OCI-LY1 (cell line): ENCODE results near the gene GGCT.
"Not testable (repeated sequence)": the region's sequence is repeated elsewhere in the genome, so short reads cannot be mapped to it uniquely, and the experiment has no call there.

Source experiments
- H2AFZ ChIP-seq: fragments of 200-600 bp; sonication (generic), shearing (Covaris generic); 2 replicates; pipeline ENCODE4 v1.6.0; 2014; ENCODE audit warnings: antibody characterized with exemption, mild to moderate bottlenecking, low read length
- H3F3A ChIP-seq: fragments of 200-600 bp; sonication (generic), shearing (Covaris generic); 2 replicates; pipeline ENCODE4 v1.6.0; 2014; ENCODE audit warnings: mild to moderate bottlenecking, antibody characterized with exemption, low read length, moderate library complexity; ENCODE audit not compliant: insufficient read depth
- H3K27ac ChIP-seq: fragments of 200-600 bp; sonication (generic); 2 replicates; pipeline ENCODE4 v1.5.1; 2014; ENCODE audit warnings: low read length, mixed run types, mild to moderate bottlenecking, low read depth; ENCODE audit not compliant: poor library complexity, severe bottlenecking
- H3K27me3 ChIP-seq: fragments of 200-600 bp; sonication (generic); 2 replicates; pipeline ENCODE4 v1.6.0; 2014; ENCODE audit warnings: antibody characterized with exemption, mild to moderate bottlenecking, low read length, moderate library complexity; ENCODE audit not compliant: insufficient read depth
- H3K36me3 ChIP-seq: fragments of 200-600 bp; sonication (generic); 2 replicates; pipeline ENCODE4 v1.6.1; 2014; ENCODE audit warnings: mild to moderate bottlenecking, antibody characterized with exemption, low read length, moderate library complexity, mixed read lengths; ENCODE audit not compliant: insufficient read depth
- H3K4me1 ChIP-seq: fragments of 200-600 bp; sonication (generic); 2 replicates; pipeline ENCODE4 v1.5.1; 2014; ENCODE audit warnings: mild to moderate bottlenecking, low read length, moderate library complexity; ENCODE audit not compliant: insufficient read depth, severe bottlenecking
- H3K4me2 ChIP-seq: fragments of 200-600 bp; sonication (generic), shearing (Covaris generic); 2 replicates; pipeline ENCODE4 v1.6.1; 2014; ENCODE audit warnings: low read length
- H3K4me3 ChIP-seq: fragments of 200-600 bp; sonication (generic); 2 replicates; pipeline ENCODE4 v1.5.1; 2014; ENCODE audit warnings: low read length, low read depth, mild to moderate bottlenecking, mixed read lengths; ENCODE audit not compliant: poor library complexity, severe bottlenecking
- H3K79me2 ChIP-seq: fragments of 200-600 bp; shearing (Covaris generic); 2 replicates; pipeline ENCODE4 v1.6.1; 2016; ENCODE audit warnings: mixed run types, low read length, mixed read lengths; ENCODE audit not compliant: insufficient read depth
- H3K9ac ChIP-seq: fragments of 200-600 bp; sonication (generic), shearing (Covaris generic); 2 replicates; pipeline ENCODE4 v1.6.1; 2014; ENCODE audit warnings: mild to moderate bottlenecking, low read length, mixed read lengths
- H3K9me2 ChIP-seq: fragments of 200-600 bp; sonication (generic), shearing (Covaris generic); 2 replicates; pipeline ENCODE4 v1.6.1; 2014; ENCODE audit warnings: low read depth, mild to moderate bottlenecking, low read length, mixed read lengths
- H3K9me3 ChIP-seq: fragments of 200-600 bp; shearing (Covaris generic); 2 replicates; pipeline ENCODE4 v1.6.1; 2014; ENCODE audit warnings: low read length, mixed read lengths
- H4K20me1 ChIP-seq: fragments of 200-600 bp; sonication (generic), shearing (Covaris generic); 2 replicates; pipeline ENCODE4 v1.6.0; 2016; ENCODE audit warnings: mild to moderate bottlenecking, low read length; ENCODE audit not compliant: insufficient read depth
- EZH2 ChIP-seq: fragments of 200-600 bp; sonication (generic), shearing (Covaris generic); IDR thresholded peaks from 2 replicates; pipeline ENCODE4 v1.8.0; 2017; ENCODE audit warnings: borderline replicate concordance, mixed run types, mild to moderate bottlenecking, antibody characterized with exemption, low read length, moderate library complexity, mixed read lengths
- TF ChIP-seq, protein P1 (sequence below): fragments of 200-600 bp; sonication (generic), shearing (Covaris generic); IDR thresholded peaks from 2 replicates; pipeline ENCODE4 v1.5.1; 2017; ENCODE audit warnings: mild to moderate bottlenecking, antibody characterized with exemption, low read length, moderate library complexity, mixed read lengths

The GGCT gene

DNA sequence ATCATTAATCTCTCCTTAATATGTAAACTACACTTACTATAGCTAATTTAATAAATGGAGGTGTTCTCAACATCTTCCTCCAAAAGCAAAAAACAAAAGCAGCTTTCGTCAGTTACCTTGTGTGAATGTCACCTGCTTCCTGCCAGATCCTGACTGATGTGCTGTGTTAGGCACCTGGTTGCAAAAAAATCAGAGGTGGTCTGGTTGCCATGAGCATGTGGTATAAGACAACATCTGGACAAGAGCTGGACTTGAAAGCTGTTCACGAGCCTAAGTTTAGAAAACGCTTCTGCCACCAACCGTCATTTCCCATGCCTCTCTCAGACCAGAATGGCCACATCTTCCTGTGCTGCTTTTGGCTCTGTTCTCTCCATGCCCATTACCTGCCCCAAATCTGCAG lies 42.0 kb upstream of the GGCT start:
- no peaks in the 10 kb centered on the region for H3K9me3 ChIP-seq
- peaks cover 7% of the 10 kb centered on the region for H3K4me1 ChIP-seq
- H2AFZ ChIP-seq = no peak overlapping the region
- no peak overlapping the region for H3K4me2 ChIP-seq
- TF ChIP-seq, protein P1, sequence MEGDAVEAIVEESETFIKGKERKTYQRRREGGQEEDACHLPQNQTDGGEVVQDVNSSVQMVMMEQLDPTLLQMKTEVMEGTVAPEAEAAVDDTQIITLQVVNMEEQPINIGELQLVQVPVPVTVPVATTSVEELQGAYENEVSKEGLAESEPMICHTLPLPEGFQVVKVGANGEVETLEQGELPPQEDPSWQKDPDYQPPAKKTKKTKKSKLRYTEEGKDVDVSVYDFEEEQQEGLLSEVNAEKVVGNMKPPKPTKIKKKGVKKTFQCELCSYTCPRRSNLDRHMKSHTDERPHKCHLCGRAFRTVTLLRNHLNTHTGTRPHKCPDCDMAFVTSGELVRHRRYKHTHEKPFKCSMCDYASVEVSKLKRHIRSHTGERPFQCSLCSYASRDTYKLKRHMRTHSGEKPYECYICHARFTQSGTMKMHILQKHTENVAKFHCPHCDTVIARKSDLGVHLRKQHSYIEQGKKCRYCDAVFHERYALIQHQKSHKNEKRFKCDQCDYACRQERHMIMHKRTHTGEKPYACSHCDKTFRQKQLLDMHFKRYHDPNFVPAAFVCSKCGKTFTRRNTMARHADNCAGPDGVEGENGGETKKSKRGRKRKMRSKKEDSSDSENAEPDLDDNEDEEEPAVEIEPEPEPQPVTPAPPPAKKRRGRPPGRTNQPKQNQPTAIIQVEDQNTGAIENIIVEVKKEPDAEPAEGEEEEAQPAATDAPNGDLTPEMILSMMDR = no peak
- no peak for TF ChIP-seq EZH2
- no peaks in the 10 kb centered on the region for H3K79me2 ChIP-seq
- H3K4me3 ChIP-seq = no peak overlapping the region
- no peaks in the 10 kb centered on the region for H3K36me3 ChIP-seq
- no peaks in the 10 kb centered on the region for H3K27me3 ChIP-seq
- no peaks in the 10 kb centered on the region for H3F3A ChIP-seq
- H3K9me2 ChIP-seq = no peaks in the 10 kb centered on the region
- no peak overlapping the region for H3K9ac ChIP-seq
- H3K27ac ChIP-seq = no peak overlapping the region
- H4K20me1 ChIP-seq = no peaks in the 10 kb centered on the region

DNA sequence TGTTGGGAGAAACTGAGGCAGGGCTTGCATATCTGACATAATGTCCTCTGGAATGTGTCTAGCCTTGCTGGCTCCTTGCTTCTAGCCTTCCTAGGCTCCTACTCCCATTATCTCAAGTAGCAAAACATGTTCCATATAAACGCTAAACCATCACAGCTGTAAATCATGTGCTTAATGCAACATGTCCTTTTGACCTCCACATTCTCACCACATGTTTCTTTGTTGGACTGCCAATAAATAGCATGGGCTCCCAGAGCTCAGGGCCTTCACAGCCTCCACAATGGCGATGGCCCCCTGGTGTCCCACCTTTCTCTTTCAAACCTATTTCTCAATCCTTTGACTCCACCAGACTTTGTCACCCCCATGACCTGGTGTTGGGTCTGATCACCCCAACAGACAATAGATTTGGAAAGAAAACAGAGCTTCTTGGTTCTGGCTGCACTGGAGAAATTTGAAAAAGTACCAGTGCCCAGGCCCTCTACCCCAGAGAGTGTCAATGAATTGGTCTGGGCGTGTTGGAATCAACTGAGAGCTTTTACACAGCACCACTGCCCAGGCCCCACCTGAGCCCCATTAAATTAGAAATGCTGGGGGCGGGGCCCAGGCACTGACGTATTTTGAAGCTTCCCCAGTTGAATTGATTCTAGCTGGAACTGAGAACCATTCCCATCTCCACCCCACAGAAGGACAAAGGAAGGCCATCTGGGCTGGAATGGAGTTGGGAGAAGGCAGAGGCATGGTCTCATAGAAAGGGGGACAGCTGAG lies 41.3 kb upstream of the GGCT start:
- H3K27ac ChIP-seq = no peak overlapping the region
- H3K79me2 ChIP-seq = no peaks in the 10 kb centered on the region
- peaks cover 2% of the 10 kb centered on the region for H3K4me1 ChIP-seq

DNA sequence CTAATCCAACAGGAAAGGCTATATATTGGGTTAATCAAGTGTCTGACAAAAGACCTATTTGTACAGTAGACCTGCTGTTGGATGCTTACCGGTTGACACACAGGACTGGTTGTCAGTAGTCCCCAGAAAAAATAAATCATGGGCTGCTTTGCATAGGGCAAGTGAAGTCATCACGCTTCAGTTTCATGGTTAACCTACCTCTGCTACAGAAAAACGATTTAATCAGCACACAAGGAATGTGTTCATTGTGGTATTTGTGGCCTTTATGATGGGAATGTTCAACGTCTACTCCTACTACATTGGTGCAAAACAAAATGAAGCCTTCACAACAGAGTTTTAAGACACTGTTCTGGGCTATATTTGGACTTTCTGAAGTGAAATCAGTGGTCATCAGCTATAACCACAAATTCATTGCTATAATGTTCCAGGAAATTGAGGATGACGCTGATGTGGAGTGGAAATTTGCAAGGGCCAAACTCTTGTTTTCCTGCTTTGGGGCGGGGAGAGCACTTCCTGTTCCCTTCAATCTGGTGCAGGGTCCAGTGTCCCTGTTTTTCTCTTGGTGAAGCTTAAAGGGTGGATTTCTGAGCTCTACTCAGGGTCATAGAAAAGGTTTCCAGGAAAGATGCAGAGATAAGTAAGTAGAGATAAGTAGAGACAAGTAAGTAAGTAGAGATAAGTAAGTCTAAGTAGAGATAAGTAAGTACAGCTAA lies 39.3 kb upstream of the GGCT start:
- no peak for TF ChIP-seq EZH2
- TF ChIP-seq, protein P1 = no peak
- H4K20me1 ChIP-seq = no peaks in the 10 kb centered on the region
- no peaks in the 10 kb centered on the region for H3K4me1 ChIP-seq
- H3K9ac ChIP-seq = no peak overlapping the region
- no peak overlapping the region for H3K4me2 ChIP-seq
- H3K36me3 ChIP-seq = no peaks in the 10 kb centered on the region
- H3K27ac ChIP-seq = no peak overlapping the region
- no peaks in the 10 kb centered on the region for H3K79me2 ChIP-seq
- H3F3A ChIP-seq = no peaks in the 10 kb centered on the region
- no peak overlapping the region for H3K4me3 ChIP-seq
- no peaks in the 10 kb centered on the region for H3K27me3 ChIP-seq
- H3K9me2 ChIP-seq = no peaks in the 10 kb centered on the region
- H3K9me3 ChIP-seq = no peaks in the 10 kb centered on the region
- H2AFZ ChIP-seq = no peak overlapping the region

More for the DNA sequence above, 41.3 kb upstream of the GGCT start:
- Histone ChIP-seq H3K4me2 (no peak overlapping the region), H3K9ac (no peak overlapping the region), H2AFZ (no peak overlapping the region), H3K27me3 (no peaks in the 10 kb centered on the region), H3K4me3 (no peak overlapping the region), H3K9me3 (no peaks in the 10 kb centered on the region), H3F3A (no peaks in the 10 kb centered on the region), H3K36me3 (no peaks in the 10 kb centered on the region), H3K9me2 (no peaks in the 10 kb centered on the region), H4K20me1 (no peaks in the 10 kb centered on the region)
- TF ChIP-seq, protein P1 = no peak
- TF ChIP-seq EZH2 = no peak

DNA sequence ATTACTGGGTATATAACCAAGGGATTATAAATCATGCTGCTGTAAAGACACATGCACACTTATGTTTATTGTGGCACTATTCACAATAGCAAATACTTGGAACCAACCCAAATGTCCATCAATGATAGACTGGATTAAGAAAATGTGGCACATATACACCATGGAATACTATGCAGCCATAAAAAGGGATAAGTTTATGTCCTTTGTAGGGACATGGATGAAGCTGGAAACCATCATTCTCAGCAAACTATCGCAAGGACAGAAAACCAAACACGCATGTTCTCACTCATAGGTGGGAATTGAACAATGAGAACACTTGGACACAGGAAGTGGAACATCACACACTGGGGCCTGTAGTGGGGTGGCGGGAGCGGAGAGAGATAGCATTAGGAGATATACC lies 38.5 kb upstream of the GGCT start:
- not testable (repeated sequence) for H3K4me3 ChIP-seq, H3K9me2 ChIP-seq, H3K9ac ChIP-seq, H3K4me1 ChIP-seq, H3F3A ChIP-seq, H4K20me1 ChIP-seq, H3K36me3 ChIP-seq, H3K9me3 ChIP-seq, H3K4me2 ChIP-seq, H2AFZ ChIP-seq, H3K79me2 ChIP-seq, H3K27ac ChIP-seq, H3K27me3 ChIP-seq
